ENCODE results near the gene FAM78A.
A peak's percentile ranks its signal among the peaks of the same experiment; 100 is the strongest.
"Not testable (repeated sequence)": the region's sequence is repeated elsewhere in the genome, so short reads cannot be mapped to it uniquely, and the experiment has no call there.

Gene FAM78A

GRCh38 chr9:131262327-131263032, 13.8 kb downstream of the FAM78A start:
- no peak for DNase-seq

- DNase-seq = no peak
Observed at GRCh38 chr9:131260751-131261452, 15.4 kb downstream of the FAM78A start.

- DNase-seq = no peak
Observed at GRCh38 chr9:131259916-131260597, 16.3 kb downstream of the FAM78A start.

GRCh38 chr9:131259432-131259898, 16.8 kb downstream of the FAM78A start:
- no peak for DNase-seq

GRCh38 chr9:131258698-131259431, 17.4 kb downstream of the FAM78A start:
- no peak for DNase-seq

- DNase-seq = no peak
Observed at GRCh38 chr9:131258186-131258585, 18.1 kb downstream of the FAM78A start.

GRCh38 chr9:131257266-131258025, 18.9 kb downstream of the FAM78A start:
- DNase-seq = no peak

GRCh38 chr9:131255676-131256197, 20.6 kb downstream of the FAM78A start:
- DNase-seq = peak in 1 of 3 experiments; percentile 13

GRCh38 chr9:131254626-131255025, 21.7 kb downstream of the FAM78A start:
- DNase-seq = no peak

- DNase-seq = no peak
Observed at GRCh38 chr9:131253891-131254491, 22.3 kb downstream of the FAM78A start.

GRCh38 chr9:131252120-131252519, 24.2 kb downstream of the FAM78A start:
- DNase-seq = no peak

GRCh38 chr9:131246618-131247017, 29.7 kb downstream of the FAM78A start:
- DNase-seq = no peak

GRCh38 chr9:131244331-131244730, 32.0 kb downstream of the FAM78A start:
- not testable (repeated sequence) for DNase-seq

GRCh38 chr9:131240047-131240921, 36.0 kb downstream of the FAM78A start:
- peak in 1 of 3 experiments; percentile 15 for DNase-seq

GRCh38 chr9:131239161-131239975, 36.9 kb downstream of the FAM78A start:
- no peak for DNase-seq

- DNase-seq = peak in 1 of 3 experiments; percentile 41
Observed at GRCh38 chr9:131238402-131239021, 37.8 kb downstream of the FAM78A start.

GRCh38 chr9:131237931-131238401, 38.3 kb downstream of the FAM78A start:
- DNase-seq = peak; percentile 1 to 41 (median 10)

GRCh38 chr9:131237291-131237690, 39.0 kb downstream of the FAM78A start:
- no peak for DNase-seq

- DNase-seq = no peak
Observed at GRCh38 chr9:131236761-131237160, 39.5 kb downstream of the FAM78A start.
